ACC112 (cell line): ENCODE measurements around the gene VPS11.
A peak's percentile ranks its signal among the peaks of the same experiment; 100 is the strongest.
"Not testable (repeated sequence)": the region's sequence is repeated elsewhere in the genome, so short reads cannot be mapped to it uniquely, and the experiment has no call there.

Source experiments
- H2AFZ ChIP-seq: fragments of 200-600 bp; sonication (generic); one replicate; pipeline ENCODE4 v1.6.0; 2017; ENCODE audit warnings: antibody characterized with exemption, low read length; ENCODE audit not compliant: unreplicated experiment
- H3K27ac ChIP-seq: fragments of 200-600 bp; sonication (generic); 2 replicates; pipeline ENCODE4 v1.5.1; 2014; ENCODE audit warnings: low read depth, mild to moderate bottlenecking, antibody characterized with exemption, low read length, moderate library complexity
- H3K27me3 ChIP-seq: fragments of 200-600 bp; sonication (generic); 2 replicates; pipeline ENCODE4 v1.6.1; 2014; ENCODE audit warnings: mild to moderate bottlenecking, antibody characterized with exemption, low read length, moderate library complexity, mixed read lengths; ENCODE audit not compliant: insufficient read depth
- H3K36me3 ChIP-seq: fragments of 200-600 bp; sonication (generic); 2 replicates; pipeline ENCODE4 v1.6.1; 2016; ENCODE audit warnings: mild to moderate bottlenecking, antibody characterized with exemption, low read length, moderate library complexity, mixed read lengths; ENCODE audit not compliant: insufficient read depth
- H3K4me1 ChIP-seq: fragments of 200-600 bp; sonication (generic); one replicate; pipeline ENCODE4 v1.6.1; 2016; ENCODE audit warnings: low read length, mixed read lengths; ENCODE audit not compliant: insufficient read depth, unreplicated experiment, control insufficient read depth
- H3K4me3 ChIP-seq: fragments of 200-600 bp; sonication (generic); 2 replicates; pipeline ENCODE4 v1.5.1; 2014; ENCODE audit warnings: mild to moderate bottlenecking, low read depth, low read length
- H3K79me2 ChIP-seq: fragments of 200-600 bp; sonication (generic); one replicate; pipeline ENCODE4 v1.6.0; 2016; ENCODE audit warnings: low read length; ENCODE audit not compliant: control insufficient read depth, unreplicated experiment, insufficient read depth

The VPS11 gene

DNA sequence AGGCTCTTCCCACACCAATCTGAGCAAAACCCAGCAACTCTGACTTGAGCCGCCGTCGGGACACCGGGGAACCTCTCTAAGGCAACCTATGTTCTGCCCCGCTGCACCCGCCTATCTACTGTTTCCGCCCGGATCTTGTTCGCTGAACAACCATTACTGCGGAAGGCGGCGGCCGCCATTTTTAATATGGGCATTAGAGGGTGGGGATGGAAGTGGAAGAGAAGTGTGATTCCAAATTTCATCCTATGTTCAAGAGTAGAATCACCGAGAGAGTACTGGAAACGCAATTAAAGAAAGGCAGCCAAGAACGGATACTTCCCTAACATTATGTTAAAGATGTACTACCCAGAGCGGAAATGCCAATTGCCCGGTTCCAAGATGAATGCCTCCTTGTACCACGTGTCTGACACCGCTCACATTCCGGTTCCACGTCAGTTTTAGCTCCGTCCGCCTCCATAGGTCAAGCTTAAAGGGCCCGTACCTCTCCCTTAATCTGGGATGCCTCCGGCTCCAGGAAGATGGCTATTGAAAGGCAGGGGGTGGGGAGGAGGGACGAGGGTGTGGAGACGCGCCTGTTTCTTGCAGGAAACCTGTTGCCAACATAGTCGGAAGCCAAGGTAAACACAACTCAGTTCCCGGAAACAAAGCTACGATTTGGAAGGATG, 34.3 kb downstream of the VPS11 start, which contains the start of gene DPAGT1:
Gene DPAGT1 (minus strand): TSS at position 95 of the 665 bp plus-strand sequence. CDS start 198 bp downstream, outside the sequence.
- Histone ChIP-seq H3K27me3 (no peaks in the 10 kb centered on the region), H2AFZ (peak within 1 kb of the TSS; percentile 80), H3K36me3 (peaks cover 10% of the 10 kb centered on the region), H3K79me2 (peaks cover 17% of the 10 kb centered on the region), H3K4me1 (peaks cover 19% of the 10 kb centered on the region), H3K4me3 (peak within 1 kb of the TSS; percentile 92), H3K27ac (peak within 1 kb of the TSS; percentile 95)

- Histone ChIP-seq H3K27ac (peak overlapping the region; percentile 95), H3K79me2 (peaks cover 26% of the 10 kb centered on the region), H3K4me3 (peak overlapping the region; percentile 92; the same call in 1 of the 2 replicates), H3K4me1 (peaks cover 21% of the 10 kb centered on the region)
- H2AFZ ChIP-seq, H3K27me3 ChIP-seq, H3K36me3 ChIP-seq: not testable (repeated sequence)
Measured at GRCh38 chr11:119103161-119103664, 35.6 kb downstream of the VPS11 start.

DNA sequence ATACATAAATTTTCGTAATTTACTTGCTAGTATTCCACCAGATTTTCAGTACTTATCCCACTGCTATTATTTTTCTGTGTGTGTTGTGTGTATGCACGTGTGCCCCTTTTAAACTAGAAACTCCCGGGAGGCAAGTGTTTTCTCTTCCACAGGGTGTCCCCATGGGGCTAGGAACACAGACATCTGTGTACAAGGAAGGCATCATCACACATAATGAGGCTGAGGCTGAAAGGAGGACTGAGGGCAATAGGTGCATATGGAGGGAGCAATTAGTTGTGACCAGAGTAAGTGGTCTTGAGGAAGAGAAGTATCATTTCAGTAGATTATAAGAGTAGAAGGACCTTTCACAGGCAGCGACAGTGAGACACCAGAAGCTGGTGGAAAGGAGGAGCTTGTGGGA, 36.2 kb downstream of the VPS11 start:
- Histone ChIP-seq H3K4me1 (peaks cover 27% of the 10 kb centered on the region), H3K27ac (no peak overlapping the region), H3K4me3 (no peak overlapping the region), H3K36me3 (no peaks in the 10 kb centered on the region), H3K79me2 (peaks cover 30% of the 10 kb centered on the region), H3K27me3 (no peaks in the 10 kb centered on the region), H2AFZ (no peak overlapping the region)

GRCh38 chr11:119106564-119107537, 39.2 kb downstream of the VPS11 start, which contains the start of gene C2CD2L:
Gene C2CD2L (plus strand): TSS chr11:119107344. CDS start chr11:119107742, 398 bp downstream.
- Histone ChIP-seq H3K36me3 (no peaks in the 10 kb centered on the region), H3K27ac (peak within 1 kb of the TSS; percentile 72), H2AFZ (peak within 1 kb of the TSS; percentile 85), H3K79me2 (peaks cover 24% of the 10 kb centered on the region), H3K27me3 (no peaks in the 10 kb centered on the region), H3K4me1 (peaks cover 30% of the 10 kb centered on the region), H3K4me3 (peak within 1 kb of the TSS; percentile 98)

DNA sequence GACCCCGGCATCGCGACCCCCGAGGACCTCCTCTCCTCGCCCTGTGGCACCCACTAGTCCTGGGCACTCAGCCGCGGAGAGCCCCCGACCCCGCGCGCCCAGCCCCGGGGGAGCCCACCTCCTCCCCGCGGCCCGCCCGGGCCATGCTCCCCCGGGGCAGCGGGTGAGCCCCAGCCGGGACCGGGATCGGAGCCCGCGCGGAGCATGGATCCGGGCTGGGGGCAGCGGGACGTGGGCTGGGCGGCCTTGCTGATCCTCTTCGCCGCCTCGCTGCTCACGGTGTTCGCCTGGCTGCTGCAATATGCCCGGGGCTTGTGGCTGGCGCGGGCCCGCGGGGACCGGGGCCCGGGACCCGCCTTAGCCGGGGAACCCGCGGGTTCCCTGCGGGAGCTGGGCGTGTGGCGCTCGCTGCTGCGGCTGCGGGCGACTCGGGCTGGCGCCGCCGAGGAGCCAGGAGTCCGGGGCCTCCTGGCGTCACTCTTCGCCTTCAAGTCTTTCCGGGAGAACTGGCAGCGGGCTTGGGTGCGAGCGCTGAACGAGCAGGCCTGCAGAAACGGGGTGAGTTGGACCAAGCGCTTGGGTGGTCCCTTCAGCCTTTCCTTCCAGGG, 40.0 kb downstream of the VPS11 start:
- H3K36me3 ChIP-seq = no peaks in the 10 kb centered on the region
- peaks cover 30% of the 10 kb centered on the region for H3K4me1 ChIP-seq
- H3K27ac ChIP-seq = no peak overlapping the region
- peak overlapping the region; percentile 85 for H2AFZ ChIP-seq
- H3K4me3 ChIP-seq = peak overlapping the region; percentile 98
- no peaks in the 10 kb centered on the region for H3K27me3 ChIP-seq
- H3K79me2 ChIP-seq = peaks cover 24% of the 10 kb centered on the region

DNA sequence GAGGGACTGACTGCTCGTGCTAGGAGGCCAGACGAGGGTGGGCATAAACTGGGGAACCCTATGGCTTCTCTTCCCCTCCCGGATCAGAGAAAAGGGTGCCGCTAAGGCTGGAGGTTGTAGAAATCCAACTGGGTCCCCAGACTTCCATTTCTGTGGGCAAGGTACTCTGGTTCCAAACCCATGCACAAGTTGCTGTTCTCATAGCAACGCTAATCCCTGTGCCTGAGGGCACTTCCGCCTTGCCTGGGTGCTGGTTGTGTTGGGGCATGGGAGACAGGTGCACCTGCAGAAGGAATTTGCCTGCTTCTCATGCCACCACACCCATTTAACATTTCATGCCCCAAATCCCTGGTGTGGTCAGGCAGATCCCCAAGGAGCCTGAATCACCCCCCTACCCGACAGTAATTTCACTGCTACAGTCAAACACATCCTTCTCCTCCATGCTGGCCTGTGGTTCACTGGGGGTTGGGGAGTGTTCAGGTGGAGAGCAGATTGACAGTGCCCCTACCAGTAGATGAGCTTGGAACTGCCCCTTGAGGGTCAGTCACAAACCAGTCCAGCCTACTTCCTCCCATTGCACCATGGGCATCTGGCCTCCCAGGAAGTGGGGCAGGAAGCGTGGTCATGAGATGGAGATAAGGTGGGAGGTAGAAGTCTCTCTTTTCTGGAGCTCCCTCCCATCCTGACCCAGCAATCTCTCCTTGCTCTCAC, 40.7 kb downstream of the VPS11 start:
- no peak overlapping the region for H2AFZ ChIP-seq
- peak overlapping the region; percentile 98 for H3K4me3 ChIP-seq
- no peak overlapping the region for H3K27ac ChIP-seq
- H3K79me2 ChIP-seq = peaks cover 24% of the 10 kb centered on the region
- H3K36me3 ChIP-seq = no peaks in the 10 kb centered on the region
- H3K4me1 ChIP-seq = peaks cover 29% of the 10 kb centered on the region
- H3K27me3 ChIP-seq = no peaks in the 10 kb centered on the region

- Histone ChIP-seq H3K79me2 (peaks cover 24% of the 10 kb centered on the region), H3K36me3 (no peaks in the 10 kb centered on the region), H3K4me1 (peaks cover 25% of the 10 kb centered on the region), H2AFZ (no peak overlapping the region), H3K4me3 (peak overlapping the region; percentile 98), H3K27me3 (no peaks in the 10 kb centered on the region), H3K27ac (no peak overlapping the region)
Measured at GRCh38 chr11:119108857-119109221, 41.2 kb downstream of the VPS11 start.

DNA sequence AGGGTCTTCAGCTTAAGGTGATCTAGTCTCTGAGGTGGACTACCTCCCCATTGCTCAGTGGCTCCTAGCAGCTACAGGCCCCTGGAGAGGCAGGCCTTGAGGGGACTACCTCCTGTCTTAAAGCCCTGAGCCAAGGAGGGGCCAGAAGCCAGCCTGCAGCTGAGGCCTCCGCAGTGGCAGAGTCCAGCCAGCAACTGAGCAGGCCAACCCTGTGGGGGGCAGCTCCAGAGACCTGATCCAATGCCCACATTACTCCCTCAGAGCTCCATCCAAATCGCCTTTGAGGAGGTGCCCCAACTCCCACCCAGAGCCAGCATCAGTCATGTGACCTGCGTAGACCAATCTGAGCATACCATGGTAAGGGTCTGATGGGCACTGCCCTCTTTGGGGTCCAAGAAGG, 42.2 kb downstream of the VPS11 start:
- Histone ChIP-seq H3K36me3 (no peaks in the 10 kb centered on the region), H3K4me3 (no peak overlapping the region), H3K79me2 (peaks cover 24% of the 10 kb centered on the region), H3K27me3 (no peaks in the 10 kb centered on the region), H3K27ac (no peak overlapping the region), H2AFZ (no peak overlapping the region), H3K4me1 (peaks cover 25% of the 10 kb centered on the region)

GRCh38 chr11:119110439-119110838, 42.8 kb downstream of the VPS11 start:
- no peaks in the 10 kb centered on the region for H3K36me3 ChIP-seq

More at GRCh38 chr11:119110439-119110838, 42.8 kb downstream of the VPS11 start:
- Histone ChIP-seq H3K27ac (no peak overlapping the region), H3K4me1 (peaks cover 25% of the 10 kb centered on the region), H3K79me2 (peaks cover 24% of the 10 kb centered on the region), H3K27me3 (no peaks in the 10 kb centered on the region), H3K4me3 (no peak overlapping the region), H2AFZ (no peak overlapping the region)
